Mammary epithelial cell (primary cell): Measurements from ENCODE around the gene XRCC2.

ENCODE experiments used
- CTCF ChIP-seq, 2 donors: IDR thresholded peaks in 1 of 2; conservative IDR thresholded peaks in 1 of 2; 2 replicates each; pipeline ENCODE4 v1.5.1; 2011 to 2012; ENCODE audit warnings: inconsistent platforms in 2 of 2, low read length in 2 of 2, mild to moderate bottlenecking in 2 of 2, control low read depth in 1 of 2, low read depth in 1 of 2; ENCODE audit not compliant: insufficient read depth in 1 of 2; ENCODE audit errors: extremely low read depth in 1 of 2
- EZH2 ChIP-seq: IDR thresholded peaks from 2 replicates; pipeline ENCODE4 v1.6.1; 2012; ENCODE audit warnings: low read length, inconsistent platforms, borderline replicate concordance

- TF ChIP-seq EZH2 (no peak), CTCF (conservative IDR thresholded peaks at IDR 0.05 in 1 of 2, IDR thresholded peaks at IDR 0.05 in 1 of 2; ENCODE audit: extremely low read depth in 1 of 2, insufficient read depth in 1 of 2, low read depth in 1 of 2, low read length in 2 of 2) (no peak)
These were observed 74.6 kb downstream of the XRCC2 start for GRCh38 chr7:152601305-152601798.
